Liver (tissue), 9 donors: ENCODE data around the gene BIRC6. TPM values are rescaled to one million over a fixed set of nuclear protein-coding genes. Genes with fewer than 3 reads are reported as not detected.
"Not testable (repeated sequence)": the region's sequence is repeated elsewhere in the genome, so short reads cannot be mapped to it uniquely, and the experiment has no call there.

Source experiments
- DNase-seq: peaks from one replicate; pipeline ENCODE4 v3.0.0-alpha.2; 2017; ENCODE audit warnings: low spot score
- H3K27ac ChIP-seq, 2 donors: one replicate each; pipeline ENCODE4 v1.7.0; 2013; ENCODE audit warnings: inconsistent platforms in 2 of 2, low read length in 2 of 2, control low read depth in 1 of 2, low read depth in 1 of 2, mild to moderate bottlenecking in 1 of 2
- H3K27me3 ChIP-seq, 4 donors: one replicate each; pipeline versions ENCODE4 v1.6.1 to v1.7.0; 2013; ENCODE audit warnings: low read length in 3 of 4, inconsistent platforms in 1 of 4, mild to moderate bottlenecking in 1 of 4, moderate library complexity in 1 of 4; ENCODE audit not compliant: control insufficient read depth in 4 of 4, insufficient read depth in 4 of 4
- H3K36me3 ChIP-seq, 4 donors: one replicate each; pipeline versions ENCODE4 v1.6.1 to v1.7.0; 2013; ENCODE audit warnings: low read length in 3 of 4, mild to moderate bottlenecking in 3 of 4, low read depth in 1 of 4, moderate library complexity in 1 of 4; ENCODE audit not compliant: control insufficient read depth in 4 of 4, insufficient read depth in 3 of 4
- H3K4me1 ChIP-seq, 4 donors: one replicate each; pipeline versions ENCODE4 v1.6.1 to v1.7.0; 2013; ENCODE audit warnings: low read length in 3 of 4, mild to moderate bottlenecking in 3 of 4, moderate library complexity in 1 of 4; ENCODE audit not compliant: control insufficient read depth in 4 of 4, insufficient read depth in 4 of 4
- H3K4me3 ChIP-seq, 3 donors: one replicate each; pipeline versions ENCODE4 v1.6.1 to v1.7.0; 2013; ENCODE audit warnings: low read length in 3 of 3, control low read depth in 1 of 3, low read depth in 1 of 3, mild to moderate bottlenecking in 1 of 3
- H3K9ac ChIP-seq, 2 donors: one replicate each; pipeline ENCODE4 v1.7.0; 2013; ENCODE audit warnings: low read length in 2 of 2, mild to moderate bottlenecking in 2 of 2, moderate library complexity in 2 of 2, control low read depth in 1 of 2, low read depth in 1 of 2
- H3K9me3 ChIP-seq, 4 donors: one replicate each; pipeline versions ENCODE4 v1.6.1 to v1.7.0; 2013; ENCODE audit warnings: low read length in 3 of 4; ENCODE audit not compliant: control insufficient read depth in 4 of 4
- ATF3 ChIP-seq: IDR thresholded peaks from 2 replicates; pipeline ENCODE4 v1.6.1; 2016; ENCODE audit warnings: antibody characterized with exemption
- CTCF ChIP-seq: fragments of 150-350 bp; IDR thresholded peaks from 2 replicates; pipeline ENCODE4 v1.5.1; 2017; ENCODE audit warnings: improper control_type of control experiment, low read depth, low read length; ENCODE audit not compliant: missing input control
- EGR1 ChIP-seq, 2 donors: IDR thresholded peaks; 2 replicates each; pipeline ENCODE4 v1.6.1; 2016 to 2018; ENCODE audit warnings: antibody characterized with exemption in 2 of 2, low read depth in 2 of 2
- FOXA2 ChIP-seq: IDR thresholded peaks from 2 replicates; pipeline ENCODE4 v1.6.1; 2016; ENCODE audit warnings: antibody characterized with exemption
- GABPA ChIP-seq, 2 donors: IDR thresholded peaks in 1 of 2; conservative IDR thresholded peaks in 1 of 2; 2 replicates each; pipeline ENCODE4 v1.6.1; 2016; ENCODE audit warnings: antibody characterized with exemption in 2 of 2, mild to moderate bottlenecking in 1 of 2, moderate library complexity in 1 of 2
- HNF4A ChIP-seq, 2 donors: conservative IDR thresholded peaks; 2 replicates each; pipeline ENCODE4 v1.6.1; 2016; ENCODE audit warnings: antibody characterized with exemption in 2 of 2, mild to moderate bottlenecking in 2 of 2
- HNF4G ChIP-seq: IDR thresholded peaks from 2 replicates; pipeline ENCODE4 v1.6.1; 2016; ENCODE audit warnings: antibody characterized with exemption
- JUND ChIP-seq, 2 donors: IDR thresholded peaks; 2 replicates each; pipeline ENCODE4 v1.6.1; 2016; ENCODE audit warnings: antibody characterized with exemption in 2 of 2
- MAX ChIP-seq: IDR thresholded peaks from 2 replicates; pipeline ENCODE4 v1.6.1; 2016; ENCODE audit warnings: antibody characterized with exemption
- NR2F2 ChIP-seq: IDR thresholded peaks from 2 replicates; pipeline ENCODE4 v1.6.1; 2016; ENCODE audit warnings: antibody characterized with exemption
- RAD21 ChIP-seq, 2 donors: IDR thresholded peaks; 2 replicates each; pipeline ENCODE4 v1.6.1; 2016; ENCODE audit warnings: antibody characterized with exemption in 2 of 2, mild to moderate bottlenecking in 2 of 2
- REST ChIP-seq: IDR thresholded peaks from 2 replicates; pipeline ENCODE4 v1.6.1; 2016; ENCODE audit warnings: antibody characterized with exemption, mild to moderate bottlenecking
- SP1 ChIP-seq: IDR thresholded peaks from 2 replicates; pipeline ENCODE4 v1.6.1; 2018; ENCODE audit warnings: antibody characterized with exemption, mild to moderate bottlenecking
- TAF1 ChIP-seq: conservative IDR thresholded peaks from 2 replicates; pipeline ENCODE4 v1.6.1; 2016; ENCODE audit warnings: antibody characterized with exemption, mild to moderate bottlenecking
- YY1 ChIP-seq: IDR thresholded peaks from 2 replicates; pipeline ENCODE4 v1.6.1; 2016; ENCODE audit warnings: antibody characterized with exemption, mild to moderate bottlenecking
- ZBTB33 ChIP-seq: IDR thresholded peaks from 2 replicates; pipeline ENCODE4 v1.6.1; 2016; ENCODE audit warnings: antibody characterized with exemption
- WGBS: extraction: QIAGEN DNeasy Blood & Tissue Kit; methylation state at CpG from one replicate; pipeline ENCODE4 v1.1.7; 2013; 5-methylcytosine and 5-hydroxymethylcytosine counted together
- polyA plus RNA-seq, 2 donors: library from polyadenylated mRNA; stranded (reverse) in 1 of 2; unstranded in 1 of 2; fragments of 200-250 nt in 1 of 2; fragments of >200 nt in 1 of 2; fragmentation: Nextera tagmentation in 1 of 2; extraction: Ambion mirVana in 1 of 2; gene quantifications; one replicate each; pipeline versions ENCODE4 v1.2.1 to v1.2.3, GENCODE V29; 2013 to 2015
- total RNA-seq, 2 donors: library from RNA; depleted of rRNA; stranded (reverse); fragments of >200 nt; gene quantifications; one replicate each; pipeline ENCODE4 v1.2.3, GENCODE V29; 2014
- donor health status: healthy.
- donor health status: healthy.
- donor health status: healthy.
- donor health status: healthy.
- donor health status: healthy.

The BIRC6 gene
- total and polyA plus RNA-seq, 4 donors = 11.1 to 171 (median 45.2) TPM

- H3K9me3 ChIP-seq = no peaks in the 10 kb centered on the region
- H3K9ac ChIP-seq = no peak overlapping the region
- no peak overlapping the region for H3K27ac ChIP-seq
- H3K27me3 ChIP-seq = no peaks in the 10 kb centered on the region
- TF ChIP-seq SP1 = no peak
- TF ChIP-seq REST = no peak
- TF ChIP-seq EGR1 (IDR thresholded peaks at IDR 0.05; ENCODE audit: low read depth in 2 of 2) = no peak
- TF ChIP-seq RAD21 (IDR thresholded peaks at IDR 0.05) = no peak
- no peak for TF ChIP-seq CTCF
- no peak for TF ChIP-seq HNF4A (conservative IDR thresholded peaks at IDR 0.05)
- no peak for TF ChIP-seq TAF1
- no peak for TF ChIP-seq NR2F2
- no peak for TF ChIP-seq JUND (IDR thresholded peaks at IDR 0.05)
- no peak for TF ChIP-seq ZBTB33
- no peak for TF ChIP-seq GABPA (IDR thresholded peaks at IDR 0.05 in 1 of 2, conservative IDR thresholded peaks at IDR 0.05 in 1 of 2)
- no peak for TF ChIP-seq MAX
- WGBS = 92% methylated on average over 4 of the region's 4 CpGs
- H3K4me3 ChIP-seq = no peak overlapping the region
- no peaks in the 10 kb centered on the region for H3K4me1 ChIP-seq
- no peak for DNase-seq
- peaks cover 0 to 4% (median 0%) of the 10 kb centered on the region in 4 donors for H3K36me3 ChIP-seq
Observed at GRCh38 chr2:32456808-32457207, 100.0 kb downstream of the BIRC6 start.

- no peak for DNase-seq
- Histone ChIP-seq H3K9me3 (no peaks in the 10 kb centered on the region), H3K27ac (no peak overlapping the region), H3K9ac (no peak overlapping the region), H3K36me3 (peaks cover 0 to 4% (median 0%) of the 10 kb centered on the region in 4 donors), H3K4me1 (no peaks in the 10 kb centered on the region), H3K27me3 (no peaks in the 10 kb centered on the region), H3K4me3 (no peak overlapping the region)
- WGBS = 99% methylated on average over 1 of the region's 1 CpG
- TF ChIP-seq ATF3 = no peak
- TF ChIP-seq TAF1 = no peak
- no peak for TF ChIP-seq SP1
- TF ChIP-seq MAX = no peak
- TF ChIP-seq YY1 = no peak
- no peak for TF ChIP-seq HNF4G
- no peak for TF ChIP-seq ZBTB33
- TF ChIP-seq GABPA (IDR thresholded peaks at IDR 0.05 in 1 of 2, conservative IDR thresholded peaks at IDR 0.05 in 1 of 2) = no peak
- no peak for TF ChIP-seq EGR1 (IDR thresholded peaks at IDR 0.05; ENCODE audit: low read depth in 2 of 2)
- no peak for TF ChIP-seq FOXA2
Observed at GRCh38 chr2:32457814-32458213, 101.0 kb downstream of the BIRC6 start.

GRCh38 chr2:32460861-32461260 lies 104.0 kb downstream of the BIRC6 start:
- WGBS = 97% methylated on average over 2 of the region's 2 CpGs
- not testable (repeated sequence) for DNase-seq, H3K4me1 ChIP-seq, H3K27ac ChIP-seq, H3K4me3 ChIP-seq, H3K9me3 ChIP-seq, H3K9ac ChIP-seq, H3K27me3 ChIP-seq
- peaks cover 5 to 28% (median 14%) of the 10 kb centered on the region in 4 donors for H3K36me3 ChIP-seq
